Ectodermal cell (in vitro differentiated cells): ENCODE results near the gene OGDH.

Experiments used
- H3K27ac ChIP-seq: 2 replicates; pipeline ENCODE4 v1.7.0; 2013; ENCODE audit warnings: mild to moderate bottlenecking, low read depth, low read length; ENCODE audit not compliant: insufficient read depth, poor library complexity, severe bottlenecking
- H3K27me3 ChIP-seq: 2 replicates; pipeline ENCODE4 v1.7.0; 2013; ENCODE audit warnings: mild to moderate bottlenecking, low read length; ENCODE audit not compliant: insufficient read depth, control insufficient read depth, poor library complexity, severe bottlenecking
- H3K36me3 ChIP-seq: one replicate; pipeline ENCODE4 v1.7.0; 2013; ENCODE audit warnings: low read length; ENCODE audit not compliant: control insufficient read depth, insufficient read depth
- H3K4me1 ChIP-seq: one replicate; pipeline ENCODE4 v1.7.0; 2013; ENCODE audit warnings: low read length; ENCODE audit not compliant: control insufficient read depth, insufficient read depth
- H3K4me3 ChIP-seq: 2 replicates; pipeline ENCODE4 v1.7.0; 2013; ENCODE audit warnings: low read depth, low read length, control low read depth; ENCODE audit not compliant: insufficient read depth
- H3K9me3 ChIP-seq: 2 replicates; pipeline ENCODE4 v1.7.0; 2013; ENCODE audit warnings: mild to moderate bottlenecking, low read length, moderate library complexity; ENCODE audit not compliant: control insufficient read depth
- WGBS, 2 experiments: methylation state at CpG; one replicate each; pipeline ENCODE4 v1.1.7; 2013; ENCODE audit warnings: missing lambda C conversion rate in 2 of 2; 5-methylcytosine and 5-hydroxymethylcytosine counted together

The OGDH gene

GRCh38 chr7:44671069-44671468, 64.6 kb downstream of the OGDH start:
- 94 to 95% methylated on average over 1 of the region's 1 CpG for WGBS, 2 experiments
- H3K9me3 ChIP-seq, result no peaks in the 10 kb centered on the region
- no peak overlapping the region for H3K4me3 ChIP-seq
- no peaks in the 10 kb centered on the region for H3K4me1 ChIP-seq
- H3K36me3 ChIP-seq, result peaks cover 16% of the 10 kb centered on the region
- no peaks in the 10 kb centered on the region for H3K27me3 ChIP-seq
- H3K27ac ChIP-seq, result no peak overlapping the region

DNA sequence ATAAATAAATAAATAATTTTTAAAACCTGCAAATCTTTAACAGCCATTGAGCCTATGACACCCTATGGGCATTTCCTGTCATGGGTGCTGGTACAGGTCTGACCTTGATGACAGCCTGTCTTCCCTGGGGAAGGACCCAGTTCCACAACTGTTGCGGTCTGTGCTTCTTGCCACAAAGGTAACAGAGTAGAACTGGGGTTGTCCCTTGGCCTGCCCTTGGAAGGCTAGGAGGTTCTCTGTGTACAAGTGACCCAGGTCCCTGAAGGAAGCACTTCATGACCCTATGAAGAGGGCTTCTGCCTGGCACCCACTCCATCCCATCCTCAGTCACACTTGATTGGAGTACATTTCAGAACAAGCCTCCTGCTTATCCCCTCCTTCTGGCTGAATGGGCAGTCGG, 66.9 kb downstream of the OGDH start:
- Histone ChIP-seq H3K4me1 (no peaks in the 10 kb centered on the region), H3K36me3 (peaks cover 16% of the 10 kb centered on the region), H3K27ac (no peak overlapping the region), H3K4me3 (no peak overlapping the region), H3K27me3 (no peaks in the 10 kb centered on the region), H3K9me3 (no peaks in the 10 kb centered on the region)
- 99 to 100% methylated on average over 2 of the region's 2 CpGs for WGBS, 2 experiments

- H3K27me3 ChIP-seq, result no peaks in the 10 kb centered on the region
- H3K4me3 ChIP-seq, result no peak overlapping the region
- 97% methylated on average over 6 of the region's 6 CpGs for WGBS, 2 experiments
- no peaks in the 10 kb centered on the region for H3K9me3 ChIP-seq
- no peak overlapping the region for H3K27ac ChIP-seq
- peaks cover 16% of the 10 kb centered on the region for H3K36me3 ChIP-seq
- no peaks in the 10 kb centered on the region for H3K4me1 ChIP-seq
These were observed 67.3 kb downstream of the OGDH start for GRCh38 chr7:44673771-44674170.

DNA sequence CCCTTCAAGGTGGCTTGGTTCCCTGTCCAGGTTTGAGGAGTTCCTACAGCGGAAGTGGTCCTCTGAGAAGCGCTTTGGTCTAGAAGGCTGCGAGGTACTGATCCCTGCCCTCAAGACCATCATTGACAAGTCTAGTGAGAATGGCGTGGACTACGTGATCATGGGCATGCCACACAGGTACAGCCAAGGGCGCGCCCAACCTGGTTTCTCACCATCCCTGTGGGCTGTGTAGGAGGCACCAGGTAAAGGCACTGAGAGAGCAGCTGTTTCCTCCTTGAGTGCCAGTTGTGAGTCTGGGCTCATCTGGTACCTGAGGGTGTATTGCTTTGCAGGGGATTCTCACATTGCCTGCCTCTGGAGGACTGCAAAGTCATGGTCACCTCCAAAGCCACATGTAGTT, 68.0 kb downstream of the OGDH start:
- 97 to 98% methylated on average over 7 of the region's 7 CpGs for WGBS, 2 experiments
- H3K9me3 ChIP-seq, result no peaks in the 10 kb centered on the region
- H3K4me3 ChIP-seq, result no peak overlapping the region
- H3K27ac ChIP-seq, result no peak overlapping the region
- peaks cover 16% of the 10 kb centered on the region for H3K36me3 ChIP-seq
- H3K27me3 ChIP-seq, result no peaks in the 10 kb centered on the region
- no peaks in the 10 kb centered on the region for H3K4me1 ChIP-seq

GRCh38 chr7:44676776-44677175, 70.3 kb downstream of the OGDH start:
- H3K36me3 ChIP-seq, result peaks cover 24% of the 10 kb centered on the region
- no peaks in the 10 kb centered on the region for H3K9me3 ChIP-seq
- H3K27ac ChIP-seq, result no peak overlapping the region
- WGBS, 2 experiments, result 86 to 96% methylated on average over 4 of the region's 4 CpGs
- H3K4me3 ChIP-seq, result no peak overlapping the region
- H3K4me1 ChIP-seq, result no peaks in the 10 kb centered on the region
- no peaks in the 10 kb centered on the region for H3K27me3 ChIP-seq

GRCh38 chr7:44678101-44678470, 71.7 kb downstream of the OGDH start:
- 89 to 94% methylated on average over 4 of the region's 4 CpGs for WGBS, 2 experiments
- Histone ChIP-seq H3K27ac (no peak overlapping the region), H3K4me1 (no peaks in the 10 kb centered on the region), H3K36me3 (peaks cover 24% of the 10 kb centered on the region), H3K27me3 (no peaks in the 10 kb centered on the region), H3K4me3 (no peak overlapping the region), H3K9me3 (no peaks in the 10 kb centered on the region)

DNA sequence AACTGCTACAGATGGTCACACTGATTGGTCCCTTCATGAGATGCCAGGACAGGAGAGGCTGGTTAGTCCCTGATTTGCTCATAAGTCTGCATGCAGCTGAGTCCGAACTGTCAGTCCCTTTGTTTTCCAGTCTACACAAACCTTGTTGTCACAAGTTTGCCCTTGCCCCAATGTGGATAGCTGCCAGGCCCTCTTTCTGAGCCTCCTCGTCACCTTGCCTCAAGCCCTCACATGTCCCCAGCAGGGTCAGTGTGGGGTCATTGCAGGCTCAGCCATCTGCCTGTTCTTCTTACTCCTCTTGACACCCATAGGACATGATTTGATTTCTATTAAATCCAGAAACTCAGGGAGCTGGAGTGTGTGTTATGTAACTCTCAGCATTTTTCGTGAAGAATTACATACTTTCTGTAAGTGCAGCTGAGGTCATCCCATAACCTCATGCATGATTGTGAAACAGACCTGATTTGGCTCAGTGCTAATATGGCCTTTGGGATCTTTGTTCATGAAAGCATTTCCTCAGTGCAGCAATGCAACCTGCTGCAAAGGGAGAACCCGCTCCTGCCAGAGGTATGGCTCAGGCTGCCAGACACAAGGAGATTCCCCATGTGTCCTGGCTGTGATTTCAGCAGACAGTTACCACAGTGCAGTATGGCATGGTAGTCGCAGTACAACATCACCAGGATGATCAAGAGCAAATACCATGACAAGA, 72.2 kb downstream of the OGDH start:
- 94 to 96% methylated on average over 5 of the region's 5 CpGs for WGBS, 2 experiments
- H3K27ac ChIP-seq, result no peak overlapping the region
- peaks cover 28% of the 10 kb centered on the region for H3K36me3 ChIP-seq
- H3K4me3 ChIP-seq, result no peak overlapping the region
- H3K4me1 ChIP-seq, result no peaks in the 10 kb centered on the region
- H3K27me3 ChIP-seq, result no peaks in the 10 kb centered on the region
- no peaks in the 10 kb centered on the region for H3K9me3 ChIP-seq

DNA sequence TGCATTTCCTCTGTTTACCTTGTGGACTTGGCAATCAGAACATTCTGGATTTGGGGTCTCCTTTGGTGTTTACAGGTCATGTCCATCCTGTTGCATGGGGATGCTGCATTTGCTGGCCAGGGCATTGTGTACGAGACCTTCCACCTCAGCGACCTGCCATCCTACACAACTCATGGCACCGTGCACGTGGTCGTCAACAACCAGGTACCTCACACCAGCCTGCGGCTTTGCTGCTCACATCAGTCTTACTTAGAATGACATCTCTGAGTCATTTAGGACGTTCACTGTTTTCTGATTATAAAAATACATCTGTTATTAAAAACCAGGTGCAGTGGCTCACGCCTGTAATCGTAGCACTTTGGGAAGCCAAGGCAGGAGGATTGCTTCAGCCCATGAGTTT, 75.2 kb downstream of the OGDH start:
- 92 to 96% methylated on average over 9 of the region's 9 CpGs for WGBS, 2 experiments
- no peak overlapping the region for H3K27ac ChIP-seq
- no peak overlapping the region for H3K4me3 ChIP-seq
- H3K27me3 ChIP-seq, result no peaks in the 10 kb centered on the region
- H3K4me1 ChIP-seq, result no peaks in the 10 kb centered on the region
- H3K9me3 ChIP-seq, result no peaks in the 10 kb centered on the region
- peaks cover 17% of the 10 kb centered on the region for H3K36me3 ChIP-seq

DNA sequence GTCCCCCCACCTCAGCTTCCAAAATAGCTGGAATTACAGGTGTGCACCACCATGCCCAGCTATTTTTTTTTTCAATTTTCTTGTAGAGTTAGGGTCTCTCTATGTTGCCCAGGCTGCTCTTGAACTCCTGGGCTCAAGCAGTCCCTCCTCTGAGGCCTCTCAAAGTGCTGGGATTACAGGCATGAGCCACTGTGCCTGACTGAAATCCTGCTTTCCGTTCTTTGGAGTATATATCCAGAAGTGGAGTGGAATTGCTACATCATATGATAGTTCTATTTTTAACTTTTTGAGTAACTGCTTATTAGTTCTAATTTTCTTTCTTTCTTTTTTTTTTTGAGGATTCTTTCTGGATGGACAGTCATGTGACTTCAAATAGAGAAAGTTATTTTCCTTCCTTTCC, 79.3 kb downstream of the OGDH start:
- H3K4me1 ChIP-seq, result no peaks in the 10 kb centered on the region
- no peak overlapping the region for H3K27ac ChIP-seq
- no peak overlapping the region for H3K4me3 ChIP-seq
- WGBS, 2 experiments, result 58 to 100% methylated on average over 1 of the region's 1 CpG
- no peaks in the 10 kb centered on the region for H3K27me3 ChIP-seq
- H3K9me3 ChIP-seq, result no peaks in the 10 kb centered on the region
- peaks cover 18% of the 10 kb centered on the region for H3K36me3 ChIP-seq

DNA sequence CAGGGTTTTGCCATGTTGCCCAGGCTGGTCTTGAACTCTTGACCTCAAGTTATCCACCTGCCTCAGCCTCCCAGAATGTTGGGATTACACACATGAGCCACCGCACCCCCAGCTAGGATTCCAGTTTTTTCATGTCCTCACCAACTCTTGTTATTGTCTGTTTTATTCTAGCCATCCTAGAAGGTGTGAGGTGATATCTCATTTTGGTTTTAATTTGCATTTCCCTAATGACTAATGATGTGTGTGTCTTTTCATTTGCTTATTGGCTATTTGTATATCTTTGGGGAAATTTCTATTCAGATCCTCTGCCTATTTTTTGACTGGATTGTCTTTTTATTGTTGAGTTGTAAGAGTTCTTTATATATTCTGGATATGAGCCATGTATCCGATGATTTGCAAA, 83.0 kb downstream of the OGDH start:
- peaks cover 14% of the 10 kb centered on the region for H3K36me3 ChIP-seq
- no peaks in the 10 kb centered on the region for H3K4me1 ChIP-seq
- no peak overlapping the region for H3K27ac ChIP-seq
- no peaks in the 10 kb centered on the region for H3K27me3 ChIP-seq
- H3K4me3 ChIP-seq, result no peak overlapping the region
- H3K9me3 ChIP-seq, result no peaks in the 10 kb centered on the region
- WGBS, 2 experiments, result 97 to 100% methylated on average over 1 to 2 of the region's 2 CpGs
